SK-N-SH (cell line): ENCODE measurements around the gene CIB4. TPM values are rescaled to one million over a fixed set of nuclear protein-coding genes. Genes with fewer than 3 reads are reported as not detected.

Experiments used
- CTCF ChIA-PET: fragments of 300-600, 350-600 bp; formaldehyde crosslinking; extraction: SDS; loops from one replicate; lab custom pipeline; 2021; lab: Yijun Ruan, JAX
- POLR2A ChIA-PET: fragments of 350-600 bp; sonication (Branson Sonifier 250); formaldehyde crosslinking; extraction: SDS; loops from one replicate; lab custom pipeline; 2020; ENCODE audit warnings: antibody characterized with exemption, inconsistent platforms; lab: Yijun Ruan, JAX
- DNase-seq: peaks from one replicate; pipeline ENCODE4 v3.0.0; 2012
- H2AFZ ChIP-seq: fragments of 200-600 bp; sonication (generic); 2 replicates; pipeline ENCODE4 v1.8.1; 2016; ENCODE audit warnings: antibody characterized with exemption, mild to moderate bottlenecking, low read depth
- H3F3A ChIP-seq: fragments of 200-600 bp; sonication (generic); replicated peaks from 2 replicates; pipeline ENCODE3; 2016; ENCODE audit warnings: antibody characterized with exemption, mild to moderate bottlenecking; ENCODE audit not compliant: insufficient read depth
- H3K27ac ChIP-seq, 2 experiments: fragments of 200-500 bp in 1 of 2; fragments of 200-600 bp in 1 of 2; sonication (Bioruptor generic) in 1 of 2; sonication (generic), shearing (Covaris generic) in 1 of 2; 2 replicates each; pipeline versions ENCODE4 v1.5.1 to v1.6.1; 2014 to 2016; ENCODE audit warnings: low read depth in 2 of 2, inconsistent platforms in 1 of 2, low read length in 1 of 2, mild to moderate bottlenecking in 1 of 2, mixed read lengths in 1 of 2
- H3K27me3 ChIP-seq: fragments of 200-600 bp; sonication (generic), shearing (Covaris generic); 2 replicates; pipeline ENCODE4 v1.6.1; 2016; ENCODE audit warnings: mixed run types; ENCODE audit not compliant: insufficient read depth
- H3K36me3 ChIP-seq, 2 experiments: fragments of 200-500 bp in 1 of 2; fragments of 200-600 bp in 1 of 2; sonication (Bioruptor generic) in 1 of 2; sonication (generic) in 1 of 2; replicated peaks in 1 of 2; 2 replicates each; pipeline versions ENCODE3 to v1.5.1; 2014 to 2016; ENCODE audit warnings: low read length in 1 of 2, mild to moderate bottlenecking in 1 of 2; ENCODE audit not compliant: insufficient read depth in 2 of 2, control insufficient read depth in 1 of 2
- H3K4me1 ChIP-seq, 2 experiments: fragments of 200-500 bp in 1 of 2; fragments of 200-600 bp in 1 of 2; sonication (Bioruptor generic) in 1 of 2; sonication (generic), shearing (Covaris generic) in 1 of 2; 2 replicates each; pipeline versions ENCODE4 v1.5.1 to v1.6.1; 2014 to 2016; ENCODE audit warnings: low read depth in 1 of 2, low read length in 1 of 2, mixed run types in 1 of 2; ENCODE audit not compliant: insufficient read depth in 2 of 2, control insufficient read depth in 1 of 2
- H3K4me2 ChIP-seq: fragments of 200-600 bp; sonication (generic), shearing (Covaris generic); 2 replicates; pipeline ENCODE4 v1.6.1; 2017; ENCODE audit warnings: mixed run types
- H3K4me3 ChIP-seq, 2 experiments: fragments of 200-500 bp in 1 of 2; fragments of 200-600 bp in 1 of 2; sonication (Bioruptor generic) in 1 of 2; sonication (generic), shearing (Covaris generic) in 1 of 2; 2 replicates each; pipeline versions ENCODE4 v1.5.1 to v1.8.1; 2014 to 2016; ENCODE audit warnings: low read depth in 2 of 2, inconsistent platforms in 1 of 2, low read length in 1 of 2, mild to moderate bottlenecking in 1 of 2, mixed read lengths in 1 of 2, moderate library complexity in 1 of 2
- H3K79me2 ChIP-seq: fragments of 200-600 bp; sonication (generic); 2 replicates; pipeline ENCODE4 v1.8.1; 2017; ENCODE audit warnings: mild to moderate bottlenecking; ENCODE audit not compliant: insufficient read depth
- H3K9ac ChIP-seq: fragments of 200-600 bp; sonication (generic); 2 replicates; pipeline ENCODE4 v1.6.1; 2017; ENCODE audit warnings: mixed run types
- H3K9me2 ChIP-seq: fragments of 200-600 bp; sonication (generic); 2 replicates; pipeline ENCODE4 v1.6.1; 2017; ENCODE audit warnings: mixed run types
- H3K9me3 ChIP-seq: fragments of 200-600 bp; sonication (generic); 2 replicates; pipeline ENCODE4 v1.6.1; 2017; ENCODE audit warnings: mixed run types, mild to moderate bottlenecking, moderate library complexity
- H4K20me1 ChIP-seq: fragments of 200-600 bp; sonication (generic); 2 replicates; pipeline ENCODE4 v1.6.1; 2017; ENCODE audit warnings: mild to moderate bottlenecking, mixed run types; ENCODE audit not compliant: insufficient read depth
- CHD2 ChIP-seq: fragments of 150-350 bp; IDR thresholded peaks from 2 replicates; pipeline ENCODE4 v1.6.1; 2018; ENCODE audit warnings: low read length; ENCODE audit not compliant: partially characterized antibody
- ELF1 ChIP-seq: IDR thresholded peaks from 2 replicates; pipeline ENCODE4 v1.4.0; 2012
- EZH2phosphoT487 ChIP-seq: fragments of 200-600 bp; sonication (generic); IDR thresholded peaks from 2 replicates; pipeline ENCODE4 v1.6.1; 2017; ENCODE audit warnings: low read depth, mixed run types, mild to moderate bottlenecking, antibody characterized with exemption, moderate library complexity, borderline replicate concordance
- FOXJ3 ChIP-seq: sonication (generic); formaldehyde crosslinking; IDR thresholded peaks from 2 replicates; pipeline ENCODE4 v1.5.1; 2020; ENCODE audit warnings: mild to moderate bottlenecking, missing genetic modification reagents
- GABPA ChIP-seq: IDR thresholded peaks from 2 replicates; pipeline ENCODE4 v1.4.0; 2012; ENCODE audit warnings: low read depth, mild to moderate bottlenecking
- GATA2 ChIP-seq: sonication (generic); formaldehyde crosslinking; IDR thresholded peaks from 2 replicates; pipeline ENCODE4 v1.5.0; 2020; ENCODE audit warnings: mild to moderate bottlenecking, missing genetic modification reagents
- JUND ChIP-seq: IDR thresholded peaks from 2 replicates; pipeline ENCODE4 v1.4.0; 2012
- MAX ChIP-seq: IDR thresholded peaks from 2 replicates; pipeline ENCODE4 v1.4.0; 2012; ENCODE audit warnings: low read depth
- NFIC ChIP-seq: IDR thresholded peaks from 2 replicates; pipeline ENCODE4 v1.4.0; 2012; ENCODE audit warnings: borderline replicate concordance
- NRF1 ChIP-seq: IDR thresholded peaks from 2 replicates; pipeline ENCODE4 v1.6.1; 2012; ENCODE audit warnings: low read depth, mild to moderate bottlenecking, low read length
- POLR2AphosphoS5 ChIP-seq: IDR thresholded peaks from 2 replicates; pipeline ENCODE4 v1.6.1; 2012; ENCODE audit warnings: low read depth, low read length
- REST ChIP-seq: IDR thresholded peaks from 2 replicates; pipeline ENCODE4 v1.6.1; 2012; ENCODE audit warnings: mild to moderate bottlenecking, low read depth, low read length, moderate library complexity
- RXRA ChIP-seq: IDR thresholded peaks from 2 replicates; pipeline ENCODE4 v1.4.0; 2012; ENCODE audit warnings: low read depth, mild to moderate bottlenecking, borderline replicate concordance
- SIN3A ChIP-seq: IDR thresholded peaks from 2 replicates; pipeline ENCODE4 v1.6.1; 2012; ENCODE audit warnings: low read depth, mild to moderate bottlenecking, low read length, moderate library complexity, borderline replicate concordance
- SMC3 ChIP-seq: IDR thresholded peaks from 2 replicates; pipeline ENCODE4 v1.6.1; 2012; ENCODE audit warnings: low read depth, low read length, improper control_type of control experiment
- TAF1 ChIP-seq: IDR thresholded peaks from 2 replicates; pipeline ENCODE4 v1.6.1; 2012; ENCODE audit warnings: low read depth, mild to moderate bottlenecking, low read length, moderate library complexity, borderline replicate concordance
- TCF12 ChIP-seq: IDR thresholded peaks from 2 replicates; pipeline ENCODE4 v1.4.0; 2012
- YY1 ChIP-seq: IDR thresholded peaks from 2 replicates; pipeline ENCODE4 v1.4.0; 2012; ENCODE audit warnings: low read depth, mild to moderate bottlenecking
- WGBS: methylation state at CpG from one replicate; pipeline ENCODE4 v1.1.6; 2017; ENCODE audit warnings: low lambda C conversion rate; 5-methylcytosine and 5-hydroxymethylcytosine counted together
- polyA plus RNA-seq, 3 experiments: library from polyadenylated mRNA; depleted of rRNA; stranded (reverse); fragments of >200 nt; gene quantifications; 2 replicates each; pipeline ENCODE4 v1.2.3, GENCODE V29; 2012
- TF ChIP-seq, protein P1 (sequence below): fragments of 150-350 bp; IDR thresholded peaks from 2 replicates; pipeline ENCODE4 v1.6.1; 2017; ENCODE audit warnings: antibody characterized with exemption, low read length, low read depth, borderline replicate concordance
- TF ChIP-seq, protein P2 (sequence below): fragments of 150-350 bp; IDR thresholded peaks from 2 replicates; pipeline ENCODE4 v1.6.1; 2016; ENCODE audit warnings: mild to moderate bottlenecking, low read depth, low read length
- TF ChIP-seq, protein P3 (sequence below): IDR thresholded peaks from 2 replicates; pipeline ENCODE4 v1.4.0; 2012; ENCODE audit warnings: low read depth, borderline replicate concordance

The CIB4 gene
- polyA plus RNA-seq, 1 of the 3 experiments (the other 2 are of a cell fraction): not detected

- Histone ChIP-seq H4K20me1 (no peaks in the 10 kb centered on the region), H3K36me3 (no peaks in the 10 kb centered on the region), H3K79me2 (no peaks in the 10 kb centered on the region), H3K27ac (no peak overlapping the region), H2AFZ (no peak overlapping the region), H3K9me3 (no peaks in the 10 kb centered on the region), H3K27me3 (peaks cover 35% of the 10 kb centered on the region), H3K4me2 (no peak overlapping the region), H3K9me2 (no peaks in the 10 kb centered on the region), H3F3A (no peaks in the 10 kb centered on the region), H3K9ac (no peak overlapping the region), H3K4me1 (peaks cover 0 to 13% of the 10 kb centered on the region in 2 experiments; a peak in 1 of 4 replicates), H3K4me3 (no peak overlapping the region)
- TF ChIP-seq YY1 (no peak), MAX (no peak), ELF1 (no peak), REST (no peak), POLR2AphosphoS5 (no peak), NRF1 (no peak), GABPA (no peak), TAF1 (no peak)
- TF ChIP-seq, protein P1, sequence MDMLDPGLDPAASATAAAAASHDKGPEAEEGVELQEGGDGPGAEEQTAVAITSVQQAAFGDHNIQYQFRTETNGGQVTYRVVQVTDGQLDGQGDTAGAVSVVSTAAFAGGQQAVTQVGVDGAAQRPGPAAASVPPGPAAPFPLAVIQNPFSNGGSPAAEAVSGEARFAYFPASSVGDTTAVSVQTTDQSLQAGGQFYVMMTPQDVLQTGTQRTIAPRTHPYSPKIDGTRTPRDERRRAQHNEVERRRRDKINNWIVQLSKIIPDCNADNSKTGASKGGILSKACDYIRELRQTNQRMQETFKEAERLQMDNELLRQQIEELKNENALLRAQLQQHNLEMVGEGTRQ: no peak
- peak; percentile 10 for DNase-seq
- ChIA-PET POLR2A (interaction anchor here (0.7 kb wide), 1 partner anchor 391 kb away, joined by 3 read pairs; no protein-coding TSS in a partner anchor), CTCF (interaction anchor here (18.4 kb wide), 1 partner anchor 119 kb away, joined by 944 read pairs; no protein-coding TSS in a partner anchor)
- 83% methylated on average over 8 of the region's 8 CpGs for WGBS
Measured at GRCh38 chr2:26619521-26619951, 21.6 kb downstream of the CIB4 start.

GRCh38 chr2:26619096-26619495 is 22.1 kb downstream of the CIB4 start:
- H3K4me3 ChIP-seq: no peak overlapping the region
- H3K4me1 ChIP-seq: peaks cover 0 to 18% of the 10 kb centered on the region in 2 experiments; a peak in 1 of 4 replicates
- H3K4me2 ChIP-seq: no peak overlapping the region
- no peaks in the 10 kb centered on the region for H3K9me2 ChIP-seq
- H3F3A ChIP-seq: no peaks in the 10 kb centered on the region
- no peak overlapping the region for H2AFZ ChIP-seq
- no peaks in the 10 kb centered on the region for H3K9me3 ChIP-seq
- H3K36me3 ChIP-seq: no peaks in the 10 kb centered on the region
- no peak overlapping the region for H3K9ac ChIP-seq
- H3K79me2 ChIP-seq: no peaks in the 10 kb centered on the region
- POLR2A ChIA-PET: interaction anchor here (0.7 kb wide), 1 partner anchor 392 kb away, joined by 3 read pairs; no protein-coding TSS in a partner anchor
- H3K27me3 ChIP-seq: peaks cover 35% of the 10 kb centered on the region
- H3K27ac ChIP-seq: no peak overlapping the region
- no peaks in the 10 kb centered on the region for H4K20me1 ChIP-seq
- WGBS: 77% methylated on average over 11 of the region's 11 CpGs
- DNase-seq: peak; percentile 25
- CTCF ChIA-PET: interaction anchor here (6.0 to 18.4 kb wide), 2 partner anchors 14 to 120 kb away, joined by 81 to 944 read pairs; no protein-coding TSS in a partner anchor
- TF ChIP-seq, protein P2, sequence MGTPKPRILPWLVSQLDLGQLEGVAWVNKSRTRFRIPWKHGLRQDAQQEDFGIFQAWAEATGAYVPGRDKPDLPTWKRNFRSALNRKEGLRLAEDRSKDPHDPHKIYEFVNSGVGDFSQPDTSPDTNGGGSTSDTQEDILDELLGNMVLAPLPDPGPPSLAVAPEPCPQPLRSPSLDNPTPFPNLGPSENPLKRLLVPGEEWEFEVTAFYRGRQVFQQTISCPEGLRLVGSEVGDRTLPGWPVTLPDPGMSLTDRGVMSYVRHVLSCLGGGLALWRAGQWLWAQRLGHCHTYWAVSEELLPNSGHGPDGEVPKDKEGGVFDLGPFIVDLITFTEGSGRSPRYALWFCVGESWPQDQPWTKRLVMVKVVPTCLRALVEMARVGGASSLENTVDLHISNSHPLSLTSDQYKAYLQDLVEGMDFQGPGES: no peak
- TF ChIP-seq SIN3A: no peak
- TF ChIP-seq SMC3: no peak
- no peak for TF ChIP-seq MAX
- TF ChIP-seq TCF12: no peak
- TF ChIP-seq GATA2 (CRISPR knock-in tag): no peak
- TF ChIP-seq, protein P3, sequence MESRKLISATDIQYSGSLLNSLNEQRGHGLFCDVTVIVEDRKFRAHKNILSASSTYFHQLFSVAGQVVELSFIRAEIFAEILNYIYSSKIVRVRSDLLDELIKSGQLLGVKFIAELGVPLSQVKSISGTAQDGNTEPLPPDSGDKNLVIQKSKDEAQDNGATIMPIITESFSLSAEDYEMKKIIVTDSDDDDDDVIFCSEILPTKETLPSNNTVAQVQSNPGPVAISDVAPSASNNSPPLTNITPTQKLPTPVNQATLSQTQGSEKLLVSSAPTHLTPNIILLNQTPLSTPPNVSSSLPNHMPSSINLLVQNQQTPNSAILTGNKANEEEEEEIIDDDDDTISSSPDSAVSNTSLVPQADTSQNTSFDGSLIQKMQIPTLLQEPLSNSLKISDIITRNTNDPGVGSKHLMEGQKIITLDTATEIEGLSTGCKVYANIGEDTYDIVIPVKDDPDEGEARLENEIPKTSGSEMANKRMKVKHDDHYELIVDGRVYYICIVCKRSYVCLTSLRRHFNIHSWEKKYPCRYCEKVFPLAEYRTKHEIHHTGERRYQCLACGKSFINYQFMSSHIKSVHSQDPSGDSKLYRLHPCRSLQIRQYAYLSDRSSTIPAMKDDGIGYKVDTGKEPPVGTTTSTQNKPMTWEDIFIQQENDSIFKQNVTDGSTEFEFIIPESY: no peak
- TF ChIP-seq CHD2: no peak
- no peak for TF ChIP-seq JUND
- no peak for TF ChIP-seq NFIC
- TF ChIP-seq RXRA: no peak
- no peak for TF ChIP-seq EZH2phosphoT487
- TF ChIP-seq POLR2AphosphoS5: no peak
- TF ChIP-seq FOXJ3 (CRISPR knock-in tag): no peak
